Measurements from ENCODE around the gene COPB1. TPM values are rescaled to one million over a fixed set of nuclear protein-coding genes. Genes with fewer than 3 reads are reported as not detected.

The COPB1 gene
- total RNA-seq, 1 donor from 2014 or later, result 135 TPM

- no peak for TF ChIP-seq CTCF (IDR thresholded peaks at IDR 0.05)
- peak overlapping the region; percentile 97 for H3K27ac Mint-ChIP-seq (ENCODE audit: unreplicated experiment)
- H3K4me3 Mint-ChIP-seq (ENCODE audit: unreplicated experiment), result peak overlapping the region; percentile 92
- no peak for DNase-seq (ENCODE audit: extremely low spot score, unreplicated experiment)
- no peaks in the 10 kb centered on the region for H3K27me3 Mint-ChIP-seq (ENCODE audit: unreplicated experiment)
- peaks cover 24% of the 10 kb centered on the region for H3K4me1 Mint-ChIP-seq (ENCODE audit: unreplicated experiment)
- H3K36me3 Mint-ChIP-seq (ENCODE audit: unreplicated experiment), result peaks cover 13% of the 10 kb centered on the region
- H3K9me3 Mint-ChIP-seq (ENCODE audit: unreplicated experiment), result no peaks in the 10 kb centered on the region
Observed at GRCh38 chr11:14520747-14521151, 21.1 kb upstream of the COPB1 start.

- Mint-ChIP-seq H3K4me1 (ENCODE audit: unreplicated experiment) (peaks cover 24% of the 10 kb centered on the region), H3K27ac (ENCODE audit: unreplicated experiment) (peak within 1 kb of the TSS; percentile 97), H3K27me3 (ENCODE audit: unreplicated experiment) (no peaks in the 10 kb centered on the region), H3K36me3 (ENCODE audit: unreplicated experiment) (peaks cover 13% of the 10 kb centered on the region), H3K4me3 (ENCODE audit: unreplicated experiment) (peak within 1 kb of the TSS; percentile 92), H3K9me3 (ENCODE audit: unreplicated experiment) (no peaks in the 10 kb centered on the region)
- DNase-seq (ENCODE audit: extremely low spot score, unreplicated experiment), result peak; percentile 96
- peak; percentile 28 for TF ChIP-seq CTCF (IDR thresholded peaks at IDR 0.05)
Observed at GRCh38 chr11:14519917-14520746, 20.5 kb upstream of the COPB1 start, which contains the start of gene PSMA1. PSMA1 (minus strand) TSS chr11:14520386; CDS start chr11:14520299, 87 bp downstream.

- Mint-ChIP-seq H3K4me3 (ENCODE audit: unreplicated experiment) (peak overlapping the region; percentile 92), H3K27me3 (ENCODE audit: unreplicated experiment) (no peaks in the 10 kb centered on the region), H3K9me3 (ENCODE audit: unreplicated experiment) (no peaks in the 10 kb centered on the region), H3K27ac (ENCODE audit: unreplicated experiment) (peak overlapping the region; percentile 97), H3K36me3 (ENCODE audit: unreplicated experiment) (peaks cover 16% of the 10 kb centered on the region), H3K4me1 (ENCODE audit: unreplicated experiment) (peaks cover 24% of the 10 kb centered on the region)
- DNase-seq (ENCODE audit: extremely low spot score, unreplicated experiment), result no peak
- TF ChIP-seq CTCF (IDR thresholded peaks at IDR 0.05), result no peak
Observed at GRCh38 chr11:14519597-14519916, 19.9 kb upstream of the COPB1 start.

- no peak for DNase-seq (ENCODE audit: extremely low spot score, unreplicated experiment)
- peak overlapping the region; percentile 97 for H3K27ac Mint-ChIP-seq (ENCODE audit: unreplicated experiment)
- H3K27me3 Mint-ChIP-seq (ENCODE audit: unreplicated experiment), result no peaks in the 10 kb centered on the region
- peak overlapping the region; percentile 92 for H3K4me3 Mint-ChIP-seq (ENCODE audit: unreplicated experiment)
- H3K36me3 Mint-ChIP-seq (ENCODE audit: unreplicated experiment), result peaks cover 21% of the 10 kb centered on the region
- no peaks in the 10 kb centered on the region for H3K9me3 Mint-ChIP-seq (ENCODE audit: unreplicated experiment)
- peaks cover 24% of the 10 kb centered on the region for H3K4me1 Mint-ChIP-seq (ENCODE audit: unreplicated experiment)
- TF ChIP-seq CTCF (IDR thresholded peaks at IDR 0.05), result no peak
Observed at GRCh38 chr11:14518820-14519219, 19.2 kb upstream of the COPB1 start.

GRCh38 chr11:14513800-14514199 lies 14.2 kb upstream of the COPB1 start:
- peaks cover 50% of the 10 kb centered on the region for H3K36me3 Mint-ChIP-seq (ENCODE audit: unreplicated experiment)
- no peaks in the 10 kb centered on the region for H3K9me3 Mint-ChIP-seq (ENCODE audit: unreplicated experiment)

More at GRCh38 chr11:14513800-14514199, 14.2 kb upstream of the COPB1 start:
- H3K4me1 Mint-ChIP-seq (ENCODE audit: unreplicated experiment), result peaks cover 9% of the 10 kb centered on the region
- no peak for DNase-seq (ENCODE audit: extremely low spot score, unreplicated experiment)
- H3K27ac Mint-ChIP-seq (ENCODE audit: unreplicated experiment), result no peak overlapping the region
- no peak overlapping the region for H3K4me3 Mint-ChIP-seq (ENCODE audit: unreplicated experiment)
- no peak for TF ChIP-seq CTCF (IDR thresholded peaks at IDR 0.05)
- no peaks in the 10 kb centered on the region for H3K27me3 Mint-ChIP-seq (ENCODE audit: unreplicated experiment)

Data from osteocyte (in vitro differentiated cells).